NCI-H2081 (cell line): ENCODE data around the gene SMYD1.

ENCODE experiments used
- DNase-seq, 2 experiments: peaks; one replicate each; lab custom pipeline; 2025; lab: John Stamatoyannopoulos, UW

Gene SMYD1

DNA sequence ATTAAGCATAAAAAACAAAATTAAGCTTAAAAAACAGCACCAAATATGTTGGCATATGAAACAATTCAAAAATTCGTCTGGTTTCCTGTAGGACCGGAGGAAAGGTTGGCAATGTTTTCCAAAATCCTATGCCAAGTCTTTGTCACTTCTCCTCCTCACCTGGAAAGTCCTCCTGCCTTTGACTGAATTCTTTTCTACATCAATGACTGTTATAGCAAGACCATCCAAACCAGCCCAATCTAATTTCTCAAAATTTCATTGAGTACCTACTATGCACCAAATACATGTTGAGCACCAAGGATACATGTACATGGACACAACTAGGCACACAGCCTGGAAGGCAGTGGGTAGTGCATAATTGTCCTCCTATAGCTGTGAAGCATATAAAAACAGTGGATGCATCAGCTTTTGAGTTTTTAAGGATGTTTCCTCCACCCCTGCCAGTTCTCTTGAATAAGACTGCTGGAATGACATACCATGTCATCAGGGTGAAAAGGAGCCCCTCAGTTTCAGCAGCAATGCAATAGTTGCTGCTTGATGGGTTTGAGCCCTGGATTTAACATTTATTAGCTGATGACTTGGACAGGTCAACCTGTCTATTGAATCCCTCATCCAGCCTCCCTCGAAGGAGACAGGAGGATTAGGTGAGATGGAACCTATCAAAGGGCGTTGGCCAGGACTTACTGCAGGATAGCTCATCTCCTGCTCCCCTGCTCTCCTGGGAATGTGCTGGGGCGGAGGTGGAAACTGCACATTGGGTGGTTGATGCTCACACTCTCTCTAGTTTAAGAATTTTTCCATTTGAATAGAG is 55.7 kb downstream of the SMYD1 start:
- DNase-seq, result no peak

DNA sequence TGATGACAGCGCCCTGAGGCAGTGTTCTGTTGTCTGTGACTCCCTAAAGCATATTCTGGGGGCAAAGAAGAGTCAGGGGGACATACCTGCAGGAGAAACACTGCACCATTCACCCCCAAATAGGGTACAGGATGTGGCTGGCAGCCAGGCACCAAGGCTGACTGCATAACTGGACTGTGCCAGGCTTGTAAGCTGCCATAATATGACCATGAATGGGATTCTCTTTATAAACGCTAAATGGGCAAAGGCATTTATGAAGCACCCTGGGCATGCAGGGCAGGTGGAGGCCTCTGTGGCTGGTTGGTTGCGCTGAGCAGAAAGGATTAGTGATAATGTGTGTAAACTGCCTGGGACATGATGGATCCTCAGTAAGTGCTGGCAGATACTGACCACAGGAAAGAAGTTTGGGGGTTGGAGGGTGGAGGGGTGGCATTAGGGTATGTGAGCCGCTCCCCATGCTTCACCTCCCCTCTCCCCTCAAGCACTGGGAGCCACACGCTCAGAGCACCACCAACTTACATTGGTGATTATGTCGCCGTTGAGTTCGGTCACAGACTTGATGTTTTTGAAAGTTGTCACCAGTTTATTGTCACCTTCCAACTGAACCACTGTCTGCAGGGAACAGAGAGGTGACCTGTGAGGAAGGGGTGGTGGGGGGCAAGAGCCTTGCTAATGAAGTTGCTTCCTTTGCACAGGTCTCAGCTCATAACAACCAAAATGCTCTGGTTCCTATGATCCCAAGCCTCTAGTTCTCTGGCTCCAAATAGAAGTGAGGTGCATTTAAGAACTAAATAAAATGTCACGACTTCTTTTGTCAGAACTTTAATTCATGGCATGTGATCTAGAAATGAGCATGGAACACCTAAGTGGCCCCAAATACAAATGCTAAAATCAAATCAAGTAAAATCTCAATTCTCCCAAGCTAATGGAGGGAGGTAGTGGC is 56.6 kb downstream of the SMYD1 start:
- DNase-seq, result no peak

DNA sequence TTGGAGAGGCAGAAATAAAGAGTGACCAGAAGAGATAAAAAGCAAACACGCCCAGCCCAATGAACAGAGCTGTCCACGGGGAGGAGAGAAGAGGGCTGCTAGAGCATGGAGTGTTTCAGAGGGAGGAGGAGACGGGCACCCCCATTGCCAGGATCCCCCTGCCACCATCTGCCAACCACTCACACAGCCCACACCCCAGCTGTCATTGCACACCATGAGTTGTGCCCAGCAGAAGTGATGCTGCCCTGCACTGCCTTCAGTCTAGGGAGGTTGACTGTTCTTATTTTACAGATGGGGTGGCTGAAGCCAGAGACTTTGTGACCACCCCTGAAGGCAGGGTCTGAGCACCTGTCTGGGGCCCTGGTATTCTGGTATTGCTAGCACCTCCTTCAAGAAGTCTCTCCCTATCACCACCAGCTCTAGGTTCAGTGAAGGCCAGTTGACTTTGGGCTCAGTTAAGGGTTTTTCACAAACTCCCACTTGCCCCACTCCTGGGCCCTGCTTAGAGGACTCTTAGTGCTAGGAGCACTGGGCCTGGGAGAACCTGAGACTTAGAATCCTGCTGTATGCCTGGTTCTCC is 57.8 kb downstream of the SMYD1 start:
- DNase-seq, result no peak

DNA sequence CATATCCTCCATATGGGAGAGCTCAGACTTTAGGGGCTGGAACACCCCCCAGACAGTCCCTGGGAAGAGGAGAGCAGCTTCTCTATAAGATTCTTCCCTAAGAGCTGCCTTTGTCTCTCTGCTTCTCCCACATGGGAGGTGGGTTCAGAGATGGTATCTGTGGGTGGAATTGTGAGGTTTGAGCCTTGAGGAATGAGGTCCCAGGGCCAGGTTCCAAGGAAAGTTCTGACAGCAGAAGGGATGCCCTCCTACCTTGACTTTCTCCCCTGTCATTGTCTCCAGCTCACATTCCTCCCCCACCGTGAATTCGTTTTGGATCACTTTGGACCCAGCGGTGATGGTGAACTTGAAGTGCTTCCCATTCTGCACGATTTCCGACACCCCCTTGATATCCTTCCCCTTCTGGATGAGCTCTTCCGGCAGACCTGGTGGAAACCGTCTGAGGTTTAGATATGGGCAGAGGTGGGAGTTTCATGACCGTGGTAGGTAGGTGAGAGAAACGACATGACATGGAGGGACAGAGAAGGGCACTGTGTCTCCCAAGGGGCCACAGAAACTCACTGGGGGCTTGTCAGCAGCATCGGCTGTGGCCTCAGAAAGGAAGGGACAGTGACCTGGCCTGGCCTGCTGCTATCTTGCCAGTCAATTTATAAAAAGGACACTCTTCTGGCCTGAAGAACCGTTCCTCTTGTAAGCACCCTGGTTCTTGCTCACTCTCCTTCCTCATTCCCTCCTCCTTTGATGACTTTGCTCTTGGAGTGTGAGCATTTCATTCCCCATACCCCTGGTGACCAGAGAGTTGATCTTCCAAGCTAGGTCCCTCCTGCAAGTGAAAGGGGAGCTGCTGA is 58.5 kb downstream of the SMYD1 start:
- no peak for DNase-seq

DNA sequence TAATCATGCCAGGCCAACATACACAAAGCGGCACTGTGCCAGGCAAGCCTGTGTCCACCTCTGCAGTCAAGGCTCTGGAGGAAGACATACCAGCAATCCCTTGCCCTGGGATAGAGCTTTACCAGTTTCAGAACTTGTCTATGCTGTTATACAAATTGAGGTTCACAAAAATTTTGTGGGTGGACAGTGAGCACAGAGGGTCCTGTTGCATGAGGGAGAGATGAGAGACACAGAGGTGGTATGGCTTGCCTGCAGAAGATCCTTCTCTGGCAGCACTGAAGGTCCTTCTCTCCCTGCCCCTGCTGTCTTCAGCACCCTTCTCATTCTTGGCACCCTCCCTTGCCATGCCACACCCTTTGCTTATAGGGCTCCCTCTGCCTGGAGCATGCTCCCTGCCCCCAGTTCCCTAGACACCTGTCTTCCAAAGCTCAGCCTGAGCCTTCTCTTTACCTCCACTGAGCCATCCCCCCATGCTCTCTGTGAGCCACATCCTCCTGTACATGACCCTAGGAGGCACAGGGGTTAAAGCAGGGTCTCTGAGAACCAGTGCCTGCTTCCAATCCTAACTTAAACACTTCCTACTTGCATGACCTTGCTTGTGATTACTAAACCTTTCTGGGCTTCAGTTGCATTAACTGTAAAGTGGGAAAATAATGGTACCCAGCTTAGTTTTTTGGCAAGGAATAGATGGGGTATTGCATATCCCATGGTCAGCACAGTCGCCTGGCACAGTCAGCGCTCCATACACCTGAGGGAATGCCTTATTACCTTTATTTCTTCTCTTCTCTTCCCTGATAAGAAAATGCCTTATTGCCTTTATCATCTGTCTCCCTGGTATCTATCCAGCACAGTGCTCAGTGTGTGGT is 59.4 kb downstream of the SMYD1 start:
- no peak for DNase-seq

DNA sequence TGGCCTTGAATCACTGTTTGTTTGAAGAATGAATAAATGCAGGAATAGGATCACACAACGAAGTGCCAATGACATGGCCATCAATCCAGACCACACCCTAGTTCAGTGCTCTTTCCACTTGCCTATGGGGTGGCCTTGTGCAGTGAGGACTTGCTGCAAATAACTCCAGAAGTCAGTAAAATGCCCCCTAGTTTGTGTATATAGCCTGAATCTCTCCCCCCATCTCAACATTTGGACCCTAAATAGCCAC is 59.9 kb downstream of the SMYD1 start:
- DNase-seq, result no peak

DNA sequence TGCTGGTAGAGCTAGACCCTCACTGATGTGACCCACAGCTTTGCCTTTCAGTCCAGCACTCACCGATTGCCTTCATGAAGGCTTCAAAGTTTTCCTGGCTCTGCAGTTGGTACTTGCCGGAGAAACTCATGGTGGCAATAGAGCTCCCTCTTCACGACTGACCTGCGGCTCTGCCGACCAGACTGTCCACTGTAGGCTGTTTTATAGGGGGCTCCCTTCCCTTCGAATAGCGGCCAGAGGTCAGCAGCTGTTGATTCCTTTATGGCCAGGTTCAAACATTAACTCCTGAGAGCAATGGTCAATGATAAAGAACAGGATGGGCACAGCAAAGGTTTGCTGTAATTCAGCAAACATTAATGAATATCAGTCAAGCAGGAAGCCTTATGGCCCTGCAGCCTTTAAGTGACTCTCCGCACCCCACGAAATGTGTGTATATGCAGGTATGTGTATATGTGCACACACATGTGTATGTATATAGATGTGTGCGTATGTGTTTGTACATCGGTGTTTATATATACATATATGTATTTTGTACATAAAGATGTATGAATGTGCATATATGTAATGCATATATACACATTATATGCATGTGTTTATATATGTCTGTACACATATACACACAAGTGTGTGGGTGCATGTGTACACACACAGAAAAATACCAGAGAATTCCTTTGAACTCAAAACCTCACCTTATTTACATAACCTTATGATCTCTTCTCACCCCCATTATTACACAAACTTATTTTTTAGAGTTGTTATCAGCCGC is 60.4 kb downstream of the SMYD1 start, which contains the start of gene FABP1:
Gene FABP1 (minus strand): TSS at position 175 of the 766 bp plus-strand sequence. CDS start 45 bp downstream, at position 130.
- no peak for DNase-seq

DNA sequence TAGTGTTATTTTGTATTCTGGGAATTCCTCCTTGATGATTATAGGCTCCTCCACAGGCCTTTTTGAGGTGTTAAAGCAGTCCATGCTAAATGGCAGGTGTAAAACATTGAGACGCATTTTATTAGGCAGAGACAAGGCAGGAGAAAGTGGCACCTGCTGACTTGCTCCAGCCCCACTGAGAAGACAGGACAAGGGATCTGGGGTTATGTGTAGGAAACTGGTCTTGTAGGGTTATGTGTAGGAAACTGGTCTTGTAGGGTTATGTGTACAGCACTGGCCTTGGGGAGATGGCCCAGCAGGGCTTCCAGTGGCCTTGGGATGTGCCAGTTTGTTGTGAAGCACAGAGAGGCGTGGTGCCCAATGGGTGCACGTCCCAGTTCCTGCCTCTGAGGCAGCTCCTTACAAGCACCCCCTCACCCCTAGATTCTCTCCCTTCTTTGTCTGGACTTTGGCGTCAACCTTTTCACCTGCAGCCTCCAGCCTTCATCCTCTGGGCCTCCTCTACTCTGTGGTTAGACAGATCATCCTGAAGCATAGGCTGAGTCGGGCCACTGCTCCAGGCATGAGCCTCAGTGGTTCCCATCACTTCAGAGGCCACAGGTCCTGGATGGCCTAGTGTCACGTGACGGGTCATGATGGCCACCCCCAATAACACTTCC is 61.2 kb downstream of the SMYD1 start:
- DNase-seq, result no peak

DNA sequence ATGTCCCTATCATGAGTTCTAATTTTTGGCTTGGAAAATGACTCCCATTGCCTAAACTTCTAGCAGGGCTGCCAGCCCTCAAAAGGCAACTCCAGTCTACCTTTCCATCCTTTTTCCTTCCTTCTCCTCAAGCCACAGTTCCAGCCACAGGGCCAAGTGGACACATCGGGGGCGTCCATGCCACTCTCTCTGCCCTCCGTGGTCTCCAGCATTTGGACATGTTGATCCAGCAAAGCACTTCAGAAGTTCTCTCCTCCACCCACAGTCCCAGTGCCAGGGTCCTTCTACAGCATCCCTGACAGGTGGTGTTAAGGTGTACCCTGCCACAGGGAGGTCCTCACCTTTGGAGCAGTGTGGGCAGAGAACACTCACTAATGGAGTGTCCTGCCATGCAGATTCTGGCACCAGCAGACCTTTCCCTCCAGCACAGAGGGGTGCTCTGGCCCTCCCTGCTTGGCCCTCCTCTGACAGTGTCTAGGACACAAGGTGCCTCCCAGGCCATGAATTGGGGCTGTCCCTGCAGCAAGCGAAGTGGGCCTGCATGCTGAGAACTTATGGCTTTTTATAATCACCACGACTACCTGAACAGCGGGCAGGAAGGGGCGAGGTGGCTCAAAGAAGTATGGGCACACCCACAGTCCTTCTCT is 61.8 kb downstream of the SMYD1 start:
- no peak for DNase-seq

DNA sequence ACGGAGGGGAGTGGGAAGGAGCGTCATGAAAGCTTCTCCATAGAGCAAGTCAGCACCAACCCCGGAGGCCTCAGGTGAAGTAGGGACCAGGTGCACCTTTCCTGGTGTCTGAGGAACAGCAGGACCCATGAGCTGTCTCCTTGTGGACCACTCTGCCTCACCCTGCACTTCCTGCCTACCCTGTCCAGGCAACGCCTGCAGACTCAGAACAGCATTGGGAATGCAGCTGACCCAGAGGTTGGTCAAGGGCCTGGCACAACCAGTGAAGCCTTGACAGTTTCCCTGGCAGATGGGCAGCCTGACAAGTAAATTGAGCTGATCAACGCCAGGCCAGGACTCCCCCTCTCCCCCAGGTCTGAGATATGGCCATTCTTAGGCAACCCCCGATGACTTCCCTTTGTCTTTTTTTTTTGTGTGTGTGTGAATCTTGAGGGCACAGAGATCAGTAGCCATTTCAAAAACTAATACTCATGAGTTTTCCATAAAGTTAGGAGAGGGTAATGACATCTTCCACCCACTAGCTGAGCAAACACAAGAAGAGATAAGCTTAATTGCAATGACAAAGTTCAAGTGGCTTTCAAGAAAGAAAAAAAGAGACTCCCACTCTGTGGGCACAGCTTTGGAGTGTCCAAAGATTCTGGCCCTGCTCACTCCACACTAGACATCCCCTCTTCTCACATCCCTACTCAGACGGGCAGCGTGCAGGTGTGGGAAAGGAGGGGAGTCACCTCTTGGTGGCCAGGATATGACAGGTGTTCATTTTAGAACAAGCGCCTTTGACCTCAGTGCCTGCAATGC is 63.8 kb downstream of the SMYD1 start:
- no peak for DNase-seq

DNA sequence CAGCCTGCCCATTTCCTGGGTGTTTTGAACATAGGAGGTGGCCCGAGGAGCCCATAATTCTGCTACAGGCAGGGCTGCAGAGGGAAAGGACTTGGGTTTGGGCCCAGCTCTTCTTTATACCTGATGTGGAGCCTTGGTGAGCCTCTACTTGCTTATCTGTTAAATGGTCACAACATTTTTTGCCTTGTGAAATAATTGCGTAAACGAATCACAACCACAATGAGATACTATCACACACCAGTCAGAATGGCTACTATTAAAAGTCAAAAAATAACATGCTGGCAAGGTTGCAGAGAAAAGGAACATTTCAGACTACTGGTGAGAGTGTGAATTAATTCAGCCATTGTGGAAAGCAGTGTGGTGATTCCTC is 64.4 kb downstream of the SMYD1 start:
- DNase-seq, result no peak

DNA sequence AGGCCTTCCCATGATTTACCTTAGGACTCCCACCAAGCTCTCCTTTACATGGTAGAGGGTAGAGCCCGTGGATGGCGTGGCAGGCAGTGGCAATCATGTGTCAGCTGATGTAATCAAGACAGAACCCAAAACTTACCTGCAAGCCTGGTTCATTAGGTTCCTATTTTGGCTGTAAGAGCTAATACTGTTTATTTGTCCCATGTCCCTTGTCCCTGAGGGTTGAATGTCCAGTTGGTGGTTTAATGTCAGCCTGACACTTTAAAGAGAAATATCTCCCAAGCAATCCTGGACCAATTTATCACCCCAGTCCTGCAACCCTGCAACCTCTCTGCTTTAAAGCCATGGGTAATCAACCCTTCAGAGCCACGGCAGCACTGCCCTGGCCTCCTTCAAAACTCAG is 66.2 kb downstream of the SMYD1 start:
- DNase-seq, result no peak

DNA sequence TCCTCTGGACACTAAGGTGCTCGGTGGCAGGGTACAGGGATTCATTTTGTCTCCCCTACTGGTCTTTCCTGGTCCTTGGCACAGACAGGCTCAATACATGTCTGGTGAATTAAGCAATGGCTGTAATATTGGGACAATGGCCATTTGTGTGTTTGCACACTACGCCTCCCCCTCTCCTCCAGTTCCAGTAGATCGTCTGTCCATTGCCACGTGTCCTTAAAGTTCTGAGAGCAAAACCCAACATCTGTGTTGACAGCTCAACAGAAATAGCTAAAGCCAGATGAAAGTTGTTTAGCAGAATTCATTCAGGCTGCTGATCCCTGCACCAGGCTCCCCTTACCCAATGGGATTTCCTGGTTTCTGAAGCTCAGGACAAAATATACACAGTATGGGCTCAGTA is 69.2 kb downstream of the SMYD1 start:
- no peak for DNase-seq

DNA sequence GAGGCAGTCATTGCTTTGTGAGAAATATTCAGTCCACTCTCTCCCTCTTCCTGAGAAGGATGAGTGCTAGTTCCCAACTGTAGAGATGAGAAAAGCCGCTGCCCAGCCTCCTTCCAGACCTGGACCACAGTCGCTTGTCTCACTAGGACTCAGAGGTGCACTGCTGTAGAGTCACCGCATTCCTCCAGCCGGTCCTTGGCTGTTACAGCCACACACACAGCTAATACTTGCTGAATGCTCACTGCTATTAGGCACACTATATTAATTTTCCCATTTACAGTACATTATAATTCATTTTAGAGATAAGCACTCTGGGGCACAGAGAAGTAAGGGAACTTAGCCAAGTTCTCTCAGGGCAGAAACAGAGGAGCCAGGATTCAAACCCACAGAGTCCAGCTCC is 70.2 kb downstream of the SMYD1 start:
- DNase-seq, result no peak

DNA sequence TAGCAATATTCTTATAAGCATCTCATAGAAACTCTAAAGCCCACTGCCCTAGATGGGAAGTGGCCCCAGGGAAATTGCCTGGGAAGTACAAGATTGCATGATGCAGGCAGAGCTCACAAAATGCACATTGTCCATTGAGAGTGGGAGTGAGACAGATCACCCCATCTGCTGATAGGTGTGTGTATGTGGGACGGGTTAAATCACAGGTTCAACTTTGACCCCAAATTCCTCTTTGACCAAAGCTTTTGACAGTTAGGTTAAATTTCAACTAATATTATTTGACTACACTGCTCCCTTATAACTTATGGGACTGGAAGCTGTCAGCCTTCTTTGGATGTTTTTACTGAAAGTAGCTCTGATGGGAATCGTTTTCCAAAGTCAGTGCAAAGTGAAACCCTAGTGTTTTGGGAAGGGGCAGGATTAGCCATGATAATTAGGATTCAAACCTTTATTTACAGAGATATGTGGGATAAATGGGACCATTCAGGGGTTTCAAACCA is 71.6 kb downstream of the SMYD1 start:
- no peak for DNase-seq

DNA sequence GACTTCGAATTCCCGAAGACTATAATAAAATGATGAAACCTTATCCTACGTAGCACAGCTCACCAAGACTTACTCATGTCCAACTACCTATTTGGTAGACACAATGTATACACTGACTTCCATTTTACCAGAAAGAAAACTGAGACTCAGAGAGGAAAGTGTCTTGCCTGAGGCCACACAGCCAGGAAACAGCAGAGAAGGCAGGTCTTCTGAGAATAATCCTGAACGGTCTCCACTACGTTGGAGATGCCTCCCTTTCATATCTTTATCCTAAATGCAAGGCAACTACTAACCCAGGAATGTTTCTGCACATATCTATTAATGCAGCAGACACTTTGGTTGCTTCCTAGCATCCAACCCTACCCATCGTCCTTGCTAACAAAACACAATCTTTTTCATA is 72.2 kb downstream of the SMYD1 start:
- no peak for DNase-seq

DNA sequence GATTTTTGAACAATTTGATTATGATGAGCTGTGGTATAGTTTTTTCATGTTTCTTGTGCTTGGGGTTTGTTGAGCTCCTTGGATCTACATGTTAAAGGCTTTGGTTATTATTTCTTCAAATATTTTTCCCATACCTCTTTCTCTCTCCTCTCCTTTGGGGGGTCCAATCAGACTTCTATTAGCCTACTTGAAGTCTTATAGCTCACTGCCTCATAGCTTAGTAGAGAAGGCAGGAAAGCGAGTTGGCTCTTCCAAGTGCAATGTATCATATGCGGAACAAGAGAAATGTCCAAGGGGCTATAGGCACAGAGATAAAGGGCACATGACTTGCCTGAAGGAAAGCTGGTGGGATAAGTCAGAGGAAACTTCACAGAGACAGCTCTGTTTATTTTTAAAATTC is 74.3 kb downstream of the SMYD1 start:
- no peak for DNase-seq

DNA sequence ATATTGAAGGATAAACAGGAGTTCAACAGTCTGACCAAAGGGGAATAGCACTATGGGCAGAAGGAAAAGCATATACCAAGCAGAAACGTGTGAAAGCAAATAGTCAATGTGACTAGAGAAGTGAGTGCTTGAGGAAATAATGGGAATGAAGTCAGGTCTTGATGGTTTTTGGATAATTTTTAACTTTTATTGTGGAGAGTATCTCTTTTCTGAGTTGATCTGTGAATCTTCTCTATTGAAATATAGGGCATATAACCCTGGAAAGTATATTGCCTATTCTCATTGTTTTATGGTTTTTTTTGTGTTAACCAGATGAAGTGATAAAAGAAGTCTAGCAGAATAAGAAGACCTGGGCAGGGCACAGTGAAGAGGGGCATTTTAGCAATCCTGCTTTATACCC is 76.6 kb downstream of the SMYD1 start:
- no peak for DNase-seq
